Hematopoietic multipotent progenitor cell treated with erythropoietin and hydrocortisone succinate and interleukin-3 and kit ligand, for 15 days (in vitro differentiated cells): ENCODE measurements around the gene PDE7B.

Experiments used
- DNase-seq: peaks from one replicate; pipeline ENCODE4 v3.0.0-alpha.2; 2015; ENCODE audit warnings: low spot score

PDE7B gene

GRCh38 chr6:135937106-135937505, 85.6 kb downstream of the PDE7B start:
- DNase-seq: no peak

DNA sequence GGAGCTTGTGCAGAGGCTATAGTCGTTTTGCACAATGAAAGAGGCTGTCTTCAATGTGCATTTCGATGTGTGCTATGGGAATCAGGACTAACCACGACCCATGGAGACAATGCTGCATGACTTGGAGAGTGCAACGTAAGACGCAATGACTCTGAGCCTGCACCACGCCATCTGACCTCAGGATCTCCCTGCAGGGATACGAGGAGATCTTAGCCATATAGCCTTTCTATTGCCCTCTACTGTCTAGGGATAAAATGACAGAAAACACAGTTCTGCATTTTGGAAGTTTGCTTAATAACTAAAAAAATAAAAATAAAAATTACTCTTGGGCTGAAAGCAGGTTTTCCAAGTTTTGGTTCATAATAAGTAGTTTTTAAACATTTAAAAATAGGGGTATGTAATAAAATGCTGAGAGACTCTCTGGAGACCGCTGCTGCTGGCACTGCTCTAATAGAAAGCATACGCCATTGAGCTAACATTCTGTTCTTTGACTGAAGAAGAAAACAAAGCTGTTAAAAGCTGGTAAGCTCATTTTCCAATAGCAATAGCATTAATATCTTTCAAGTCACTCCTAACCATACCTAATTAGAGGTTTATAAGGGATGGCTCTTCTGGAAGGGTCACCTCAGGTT, 87.2 kb downstream of the PDE7B start:
- no peak for DNase-seq

GRCh38 chr6:135939208-135939591, 87.7 kb downstream of the PDE7B start:
- no peak for DNase-seq

- DNase-seq: no peak
Observed at GRCh38 chr6:135940616-135941167, 89.2 kb downstream of the PDE7B start.

GRCh38 chr6:135941275-135942025, 89.9 kb downstream of the PDE7B start:
- no peak for DNase-seq

GRCh38 chr6:135944120-135944519, 92.6 kb downstream of the PDE7B start:
- no peak for DNase-seq

DNA sequence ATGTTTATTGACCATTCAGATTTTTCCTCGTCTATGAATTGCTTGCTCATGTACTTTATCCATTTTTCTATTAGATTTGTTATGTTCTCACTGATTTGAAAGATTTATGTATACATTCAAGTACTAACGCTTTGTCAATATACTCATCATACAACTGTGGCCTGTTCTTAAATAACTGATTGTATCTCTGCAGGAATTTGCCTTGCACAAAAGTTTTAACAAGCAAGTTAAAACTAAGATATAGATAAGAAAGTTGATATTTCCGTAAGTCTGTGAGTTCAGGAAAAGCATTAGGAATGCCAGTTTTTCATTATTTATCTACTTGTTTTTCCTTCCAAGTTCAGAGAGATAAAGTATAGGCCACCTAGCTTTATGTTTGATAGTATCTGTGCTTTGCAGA, 95.2 kb downstream of the PDE7B start:
- no peak for DNase-seq

- DNase-seq: no peak
Observed at GRCh38 chr6:135950669-135951068, 99.2 kb downstream of the PDE7B start.

- DNase-seq: no peak
Observed at GRCh38 chr6:135951169-135951568, 99.7 kb downstream of the PDE7B start.

GRCh38 chr6:135953818-135954217, 102.3 kb downstream of the PDE7B start:
- no peak for DNase-seq

DNA sequence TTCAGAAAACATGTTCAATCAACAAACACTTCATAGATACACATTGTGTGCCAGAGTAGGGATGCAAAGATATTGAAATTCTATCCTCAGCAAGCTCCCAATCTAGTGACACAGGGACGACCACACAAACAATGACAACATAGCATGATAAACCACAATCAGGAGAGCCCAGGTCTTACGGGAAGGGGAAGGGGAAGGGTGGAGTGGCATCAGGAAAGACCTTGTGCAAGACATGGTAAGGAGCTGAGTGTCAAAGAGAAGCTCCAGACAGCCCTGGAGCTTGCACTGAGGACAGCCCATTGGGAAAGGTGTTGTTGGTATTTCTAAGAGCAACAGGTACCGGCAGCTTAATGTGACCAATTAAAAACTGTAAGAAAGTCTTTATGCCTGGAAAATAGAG, 103.6 kb downstream of the PDE7B start:
- DNase-seq: no peak

GRCh38 chr6:135962731-135963130, 111.2 kb downstream of the PDE7B start:
- DNase-seq: no peak

DNA sequence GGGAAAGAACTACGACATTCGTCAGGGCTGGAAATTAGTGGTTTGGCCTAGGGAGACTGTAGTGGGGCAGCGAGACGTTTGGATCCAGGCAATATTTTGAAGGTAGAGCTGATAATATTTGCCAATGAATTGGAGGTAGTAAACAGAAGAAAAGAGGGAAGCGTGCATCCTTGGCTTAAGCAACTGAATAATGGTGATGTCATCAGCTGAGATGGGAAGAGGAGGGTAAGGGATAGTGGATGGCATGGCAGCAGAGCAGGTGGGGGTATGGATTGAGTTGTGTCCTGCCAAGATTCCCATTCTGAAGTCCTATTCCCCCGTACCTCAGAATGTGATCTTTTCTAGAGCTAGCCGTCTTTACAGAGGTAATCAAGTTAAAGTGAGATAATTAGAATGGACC, 119.2 kb downstream of the PDE7B start:
- no peak for DNase-seq

GRCh38 chr6:135971351-135971750, 119.8 kb downstream of the PDE7B start:
- DNase-seq: no peak

DNA sequence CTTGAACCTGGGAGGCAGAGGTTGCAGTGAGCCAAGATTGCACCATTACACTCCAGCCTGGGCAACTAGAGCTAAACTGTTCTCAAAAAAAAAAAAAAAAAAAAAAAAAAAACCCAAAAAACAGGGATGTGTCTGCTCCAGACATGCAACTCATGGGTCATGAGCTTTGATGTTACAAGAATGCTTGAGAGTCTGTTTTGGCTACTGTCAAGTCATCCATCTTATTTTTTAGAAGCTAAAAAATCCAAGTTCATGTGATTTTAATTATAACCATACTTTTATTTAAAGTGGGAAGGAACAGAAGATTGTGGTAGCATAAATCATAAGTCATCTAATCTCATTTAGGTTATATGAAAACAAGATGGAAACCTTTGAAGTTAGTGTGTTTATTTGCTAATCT, 120.6 kb downstream of the PDE7B start:
- no peak for DNase-seq

DNA sequence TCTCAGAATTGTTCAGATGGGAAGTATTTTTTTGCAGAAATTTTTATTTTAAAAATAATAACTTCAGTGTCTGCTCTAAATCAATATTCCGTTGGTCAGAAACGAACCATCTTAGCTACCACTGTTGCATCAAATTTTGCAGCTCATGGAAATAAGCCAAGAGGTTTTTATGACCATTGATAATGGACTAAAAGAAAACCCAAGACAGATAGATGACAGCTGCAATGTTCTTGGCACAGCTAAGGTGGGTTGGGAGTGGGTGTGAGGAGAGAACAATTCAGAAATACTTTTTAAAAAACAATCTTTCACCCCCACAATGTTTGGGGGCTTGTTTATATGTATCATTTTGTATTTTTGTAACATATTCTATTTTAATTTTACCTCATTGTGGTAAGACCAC, 121.1 kb downstream of the PDE7B start:
- DNase-seq: no peak

DNA sequence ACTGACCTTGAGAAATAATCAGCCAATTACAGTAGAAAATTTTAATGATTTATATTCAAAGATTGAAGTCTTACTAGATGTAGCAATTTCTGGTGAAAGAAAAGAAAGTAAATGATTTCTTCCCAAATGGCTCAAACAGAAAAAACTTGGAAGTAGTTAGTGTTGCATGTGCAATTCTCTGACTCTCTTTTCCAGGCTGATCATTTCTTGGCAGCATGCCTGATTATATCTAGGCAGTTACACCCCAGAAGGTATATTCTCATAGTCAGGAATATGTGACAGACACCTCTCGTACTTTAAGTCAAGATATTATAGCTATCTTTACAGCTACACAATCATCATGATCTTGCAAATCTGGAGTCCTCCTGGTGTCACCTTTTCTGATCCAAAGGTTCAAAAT, 122.9 kb downstream of the PDE7B start:
- no peak for DNase-seq

GRCh38 chr6:135976585-135976984, 125.1 kb downstream of the PDE7B start:
- no peak for DNase-seq

GRCh38 chr6:135983093-135983492, 131.6 kb downstream of the PDE7B start:
- DNase-seq: no peak

DNA sequence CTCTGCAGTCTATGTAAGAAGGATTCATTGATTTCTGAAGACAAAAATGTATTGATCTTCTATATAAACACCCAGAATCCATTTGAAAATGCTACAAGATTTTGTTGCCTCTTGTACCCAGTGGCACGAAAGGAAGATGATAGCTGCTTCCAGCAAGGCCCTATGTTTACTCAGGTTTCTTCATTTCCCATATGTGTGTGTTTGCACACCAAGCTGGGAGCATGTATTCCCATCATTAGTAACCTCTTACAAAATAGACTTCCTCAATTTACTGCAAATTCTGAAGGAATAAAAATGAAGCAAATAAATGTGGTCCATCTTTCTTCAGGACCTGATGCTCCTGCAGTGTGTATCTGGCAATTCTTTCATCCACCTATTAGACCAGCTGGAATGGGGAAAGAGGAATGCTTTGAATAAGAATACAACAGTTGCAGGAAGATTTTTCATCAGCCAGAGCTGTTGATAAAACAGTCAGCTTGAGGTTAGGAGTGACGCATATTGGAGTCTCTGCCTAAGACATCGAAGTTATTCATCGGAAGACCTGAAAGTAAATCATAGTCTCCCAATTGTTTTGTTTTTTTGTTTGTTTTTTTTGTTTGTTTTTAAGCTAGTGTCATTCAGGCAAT, 132.3 kb downstream of the PDE7B start:
- DNase-seq: no peak

DNA sequence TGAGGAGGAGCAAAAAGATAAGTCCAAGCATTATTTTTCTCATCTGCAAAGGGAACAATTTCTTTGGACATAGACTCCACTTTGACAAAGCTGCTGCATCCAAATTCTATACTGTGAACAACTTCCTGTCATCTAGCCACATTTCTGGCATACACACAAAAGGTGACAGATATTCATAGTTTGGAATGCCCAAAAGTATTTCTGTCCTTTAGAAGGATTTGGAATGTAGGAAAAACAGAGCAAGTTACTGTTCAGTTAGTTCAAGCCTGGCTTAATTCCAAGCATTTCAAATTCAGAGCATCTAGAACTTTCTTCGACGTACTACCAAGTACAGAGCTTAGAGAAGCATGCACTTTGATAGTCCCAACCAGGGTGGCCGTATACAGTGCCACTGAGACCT, 134.0 kb downstream of the PDE7B start:
- DNase-seq: no peak

DNA sequence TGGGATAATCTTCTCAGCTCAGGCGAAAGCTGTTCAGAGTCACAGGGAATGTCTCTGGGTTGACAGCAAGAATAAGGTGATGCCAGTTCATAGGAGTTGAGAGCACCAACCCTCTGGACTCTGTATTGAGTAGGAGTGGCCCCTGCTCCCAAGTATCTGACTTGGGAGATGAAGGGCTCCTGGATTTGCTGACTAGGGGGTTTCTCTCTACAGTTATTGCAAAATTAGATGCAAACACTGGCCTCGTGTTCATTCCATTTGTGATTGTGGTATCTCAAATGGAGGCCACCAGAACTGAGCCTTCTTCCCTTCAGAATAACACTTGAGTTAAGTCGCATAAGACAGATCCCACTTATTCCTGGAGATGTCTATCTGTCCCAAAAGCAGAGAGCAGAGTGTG, 135.7 kb downstream of the PDE7B start:
- DNase-seq: no peak

DNA sequence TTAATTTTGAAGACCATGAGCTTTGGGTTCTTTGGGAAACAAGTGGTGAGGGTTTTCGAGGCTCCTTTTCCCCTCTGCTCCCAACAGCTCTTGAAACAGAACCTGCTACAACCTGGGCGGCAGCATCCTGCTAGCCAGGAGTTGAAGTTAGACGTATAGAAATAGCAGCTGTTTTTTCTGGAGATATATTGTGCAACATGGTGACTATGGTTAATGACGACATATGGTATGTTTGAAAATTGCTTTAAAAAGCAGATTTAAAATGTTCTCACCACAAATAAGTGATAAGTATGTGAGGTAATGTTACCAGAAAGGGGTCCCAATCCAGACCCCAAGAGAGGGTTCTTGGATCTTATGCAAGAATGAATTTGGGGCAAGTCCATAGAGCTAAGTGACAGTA, 138.9 kb downstream of the PDE7B start:
- no peak for DNase-seq
